ENCODE data around the gene TNXB.
"Not testable (repeated sequence)": the region's sequence is repeated elsewhere in the genome, so short reads cannot be mapped to it uniquely, and the experiment has no call there.

The TNXB gene

GRCh38 chr6:32084780-32085179, 24.4 kb downstream of the TNXB start:
- DNase-seq = no peak

- no peak for DNase-seq
These were observed 25.0 kb downstream of the TNXB start for GRCh38 chr6:32083812-32084768.

- DNase-seq = no peak
These were observed 26.2 kb downstream of the TNXB start for GRCh38 chr6:32082935-32083334.

GRCh38 chr6:32082478-32082877, 26.7 kb downstream of the TNXB start:
- no peak for DNase-seq

GRCh38 chr6:32081168-32081990, 27.8 kb downstream of the TNXB start:
- peak in 1 of 2 experiments; percentile 5 for DNase-seq

- DNase-seq = no peak
These were observed 29.4 kb downstream of the TNXB start for GRCh38 chr6:32079566-32080290.

GRCh38 chr6:32076321-32076809, 32.8 kb downstream of the TNXB start:
- DNase-seq = no peak

- DNase-seq = no peak
These were observed 33.4 kb downstream of the TNXB start for GRCh38 chr6:32075781-32076180.

GRCh38 chr6:32074996-32075532, 34.1 kb downstream of the TNXB start:
- no peak for DNase-seq

GRCh38 chr6:32073613-32074012, 35.5 kb downstream of the TNXB start:
- no peak for DNase-seq

- DNase-seq = no peak
These were observed 36.0 kb downstream of the TNXB start for GRCh38 chr6:32073101-32073500.

- DNase-seq = no peak
These were observed 38.2 kb downstream of the TNXB start for GRCh38 chr6:32070814-32071543.

GRCh38 chr6:32069878-32070515, 39.1 kb downstream of the TNXB start:
- no peak for DNase-seq

GRCh38 chr6:32069460-32069859, 39.7 kb downstream of the TNXB start:
- no peak for DNase-seq

- no peak for DNase-seq
These were observed 40.3 kb downstream of the TNXB start for GRCh38 chr6:32068867-32069266.

GRCh38 chr6:32068315-32068714, 40.8 kb downstream of the TNXB start:
- not testable (repeated sequence) for DNase-seq

GRCh38 chr6:32067521-32067920, 41.6 kb downstream of the TNXB start:
- DNase-seq = not testable (repeated sequence)

- DNase-seq = no peak
These were observed 44.4 kb downstream of the TNXB start for GRCh38 chr6:32064706-32065105.

GRCh38 chr6:32060966-32061655, 48.0 kb downstream of the TNXB start:
- no peak for DNase-seq

GRCh38 chr6:32058511-32058963, 50.6 kb downstream of the TNXB start:
- DNase-seq = no peak

- no peak for DNase-seq
These were observed 51.2 kb downstream of the TNXB start for GRCh38 chr6:32057966-32058365.
